ENCODE data around the gene LINC00632.
A peak's percentile ranks its signal among the peaks of the same experiment; 100 is the strongest.

The LINC00632 gene

DNA sequence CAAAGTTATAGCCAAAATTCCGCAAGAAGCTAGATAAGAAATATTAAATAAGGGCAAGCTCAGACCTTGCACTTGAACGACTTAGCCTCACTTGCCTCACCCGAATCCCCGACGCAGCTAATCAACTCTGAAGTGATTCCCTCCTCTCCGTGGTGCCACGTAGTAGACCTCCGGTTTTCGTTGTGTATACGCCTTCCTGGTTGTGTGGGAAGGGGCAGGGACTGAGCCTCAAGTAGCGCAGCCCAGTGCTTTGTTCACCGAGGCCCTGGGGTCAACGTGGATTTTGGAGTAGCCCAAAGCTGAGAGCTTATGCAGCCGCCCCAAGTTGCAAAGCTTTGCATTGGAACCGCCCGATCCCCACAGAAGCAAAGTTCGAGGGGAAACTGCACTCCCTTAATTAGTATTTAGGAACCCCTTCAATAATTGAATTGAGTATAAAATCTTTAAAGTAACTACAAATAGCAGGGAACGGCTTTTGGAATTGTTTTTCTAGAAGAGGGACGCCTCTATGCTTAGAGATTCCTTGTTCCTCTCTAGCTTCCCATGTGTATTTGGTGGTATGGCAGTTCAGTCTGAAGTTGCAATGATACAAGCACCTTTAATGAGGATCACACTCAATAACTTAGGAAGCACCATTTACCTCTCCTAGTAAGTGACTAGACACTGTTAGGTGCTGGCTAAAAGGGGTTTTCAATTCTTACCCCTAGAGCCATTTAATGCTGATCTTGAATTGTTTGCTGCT lies 55.7 kb downstream of the LINC00632 start:
- TF ChIP-seq, protein P1, sequence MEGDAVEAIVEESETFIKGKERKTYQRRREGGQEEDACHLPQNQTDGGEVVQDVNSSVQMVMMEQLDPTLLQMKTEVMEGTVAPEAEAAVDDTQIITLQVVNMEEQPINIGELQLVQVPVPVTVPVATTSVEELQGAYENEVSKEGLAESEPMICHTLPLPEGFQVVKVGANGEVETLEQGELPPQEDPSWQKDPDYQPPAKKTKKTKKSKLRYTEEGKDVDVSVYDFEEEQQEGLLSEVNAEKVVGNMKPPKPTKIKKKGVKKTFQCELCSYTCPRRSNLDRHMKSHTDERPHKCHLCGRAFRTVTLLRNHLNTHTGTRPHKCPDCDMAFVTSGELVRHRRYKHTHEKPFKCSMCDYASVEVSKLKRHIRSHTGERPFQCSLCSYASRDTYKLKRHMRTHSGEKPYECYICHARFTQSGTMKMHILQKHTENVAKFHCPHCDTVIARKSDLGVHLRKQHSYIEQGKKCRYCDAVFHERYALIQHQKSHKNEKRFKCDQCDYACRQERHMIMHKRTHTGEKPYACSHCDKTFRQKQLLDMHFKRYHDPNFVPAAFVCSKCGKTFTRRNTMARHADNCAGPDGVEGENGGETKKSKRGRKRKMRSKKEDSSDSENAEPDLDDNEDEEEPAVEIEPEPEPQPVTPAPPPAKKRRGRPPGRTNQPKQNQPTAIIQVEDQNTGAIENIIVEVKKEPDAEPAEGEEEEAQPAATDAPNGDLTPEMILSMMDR (IDR thresholded peaks at IDR 0.05), result no peak
- Histone ChIP-seq H3K9me3 (no peaks in the 10 kb centered on the region), H3K4me1 (ENCODE audit: control insufficient read depth in 1 of 2, insufficient read depth in 1 of 2, low read depth in 1 of 2, low read length in 1 of 2) (no peaks in the 10 kb centered on the region), H3K27me3 (peaks cover 42% of the 10 kb centered on the region), H3K36me3 (no peaks in the 10 kb centered on the region), H3K4me3 (ENCODE audit: low read depth in 1 of 2, low read length in 1 of 2) (no peak overlapping the region), H3K27ac (no peak overlapping the region)

- Histone ChIP-seq H3K27me3 (peaks cover 42% of the 10 kb centered on the region), H3K36me3 (no peaks in the 10 kb centered on the region), H3K9me3 (no peaks in the 10 kb centered on the region), H3K27ac (no peak overlapping the region), H3K4me3 (ENCODE audit: low read depth in 1 of 2, low read length in 1 of 2) (no peak overlapping the region), H3K4me1 (ENCODE audit: control insufficient read depth in 1 of 2, insufficient read depth in 1 of 2, low read depth in 1 of 2, low read length in 1 of 2) (no peaks in the 10 kb centered on the region)
- TF ChIP-seq, protein P1 (IDR thresholded peaks at IDR 0.05), result peak; percentile 26
These were observed 56.6 kb downstream of the LINC00632 start for GRCh38 chrX:140766024-140766611.

DNA sequence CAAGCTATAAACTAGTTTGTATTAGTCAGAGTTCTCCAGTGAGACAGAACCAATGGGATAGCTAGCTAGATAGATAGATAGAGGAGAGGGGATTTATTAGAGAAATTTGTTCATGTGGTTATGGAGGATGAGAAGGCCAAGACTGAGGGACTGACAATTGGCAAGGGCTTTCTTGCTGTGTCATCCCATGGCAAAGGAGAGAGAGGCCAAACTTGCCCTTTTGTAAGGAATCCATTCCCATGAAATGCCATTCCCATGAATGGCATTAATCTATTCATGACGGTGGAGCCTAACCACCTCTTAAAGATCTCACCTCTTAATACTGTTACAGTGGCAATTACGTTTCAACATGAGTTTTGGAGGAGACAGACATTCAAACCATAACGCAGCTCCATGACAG lies 58.1 kb downstream of the LINC00632 start:
- no peaks in the 10 kb centered on the region for H3K9me3 ChIP-seq
- no peaks in the 10 kb centered on the region for H3K4me1 ChIP-seq (ENCODE audit: control insufficient read depth in 1 of 2, insufficient read depth in 1 of 2, low read depth in 1 of 2, low read length in 1 of 2)
- TF ChIP-seq, protein P1 (IDR thresholded peaks at IDR 0.05), result no peak
- peaks cover 36% of the 10 kb centered on the region for H3K27me3 ChIP-seq
- H3K36me3 ChIP-seq, result no peaks in the 10 kb centered on the region
- H3K27ac ChIP-seq, result no peak overlapping the region
- H3K4me3 ChIP-seq (ENCODE audit: low read depth in 1 of 2, low read length in 1 of 2), result no peak overlapping the region

DNA sequence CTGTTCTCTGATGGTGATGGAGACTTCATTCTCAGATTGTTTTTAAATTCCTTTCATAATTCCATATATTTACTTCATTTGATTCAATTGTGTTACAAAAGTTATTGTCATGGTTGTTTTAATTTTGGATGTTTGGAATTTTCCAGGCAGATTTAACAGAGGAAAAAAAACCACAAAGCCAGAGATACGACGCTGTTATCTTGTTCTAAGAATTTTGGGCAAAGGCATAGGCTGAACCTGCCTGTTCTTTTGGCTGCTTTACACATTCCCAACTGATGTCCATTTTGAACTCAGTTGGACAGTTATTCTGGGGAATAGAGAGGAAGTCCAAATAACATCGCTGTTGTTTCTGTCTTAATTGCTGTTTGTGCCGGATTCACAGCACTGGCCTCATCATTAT lies 65.7 kb downstream of the LINC00632 start:
- TF ChIP-seq, protein P1 (IDR thresholded peaks at IDR 0.05), result no peak
- H3K27me3 ChIP-seq, result no peaks in the 10 kb centered on the region

GRCh38 chrX:140776320-140776719 lies 66.8 kb downstream of the LINC00632 start:
- no peak overlapping the region for H3K27ac ChIP-seq
- no peaks in the 10 kb centered on the region for H3K27me3 ChIP-seq
- H3K4me3 ChIP-seq (ENCODE audit: low read depth in 1 of 2, low read length in 1 of 2), result no peak overlapping the region
- H3K36me3 ChIP-seq, result no peaks in the 10 kb centered on the region
- TF ChIP-seq, protein P1 (IDR thresholded peaks at IDR 0.05), result no peak
- H3K4me1 ChIP-seq (ENCODE audit: control insufficient read depth in 1 of 2, insufficient read depth in 1 of 2, low read depth in 1 of 2, low read length in 1 of 2), result no peaks in the 10 kb centered on the region
- H3K9me3 ChIP-seq, result no peaks in the 10 kb centered on the region

More for the DNA sequence above, 65.7 kb downstream of the LINC00632 start:
- Histone ChIP-seq H3K36me3 (no peaks in the 10 kb centered on the region), H3K27ac (no peak overlapping the region), H3K4me3 (ENCODE audit: low read depth in 1 of 2, low read length in 1 of 2) (no peak overlapping the region), H3K4me1 (ENCODE audit: control insufficient read depth in 1 of 2, insufficient read depth in 1 of 2, low read depth in 1 of 2, low read length in 1 of 2) (no peaks in the 10 kb centered on the region), H3K9me3 (no peaks in the 10 kb centered on the region)

Measured in neutrophil (primary cell).